ENCODE results near the gene ABCC8.
A peak's percentile ranks its signal among the peaks of the same experiment; 100 is the strongest.

The ABCC8 gene

DNA sequence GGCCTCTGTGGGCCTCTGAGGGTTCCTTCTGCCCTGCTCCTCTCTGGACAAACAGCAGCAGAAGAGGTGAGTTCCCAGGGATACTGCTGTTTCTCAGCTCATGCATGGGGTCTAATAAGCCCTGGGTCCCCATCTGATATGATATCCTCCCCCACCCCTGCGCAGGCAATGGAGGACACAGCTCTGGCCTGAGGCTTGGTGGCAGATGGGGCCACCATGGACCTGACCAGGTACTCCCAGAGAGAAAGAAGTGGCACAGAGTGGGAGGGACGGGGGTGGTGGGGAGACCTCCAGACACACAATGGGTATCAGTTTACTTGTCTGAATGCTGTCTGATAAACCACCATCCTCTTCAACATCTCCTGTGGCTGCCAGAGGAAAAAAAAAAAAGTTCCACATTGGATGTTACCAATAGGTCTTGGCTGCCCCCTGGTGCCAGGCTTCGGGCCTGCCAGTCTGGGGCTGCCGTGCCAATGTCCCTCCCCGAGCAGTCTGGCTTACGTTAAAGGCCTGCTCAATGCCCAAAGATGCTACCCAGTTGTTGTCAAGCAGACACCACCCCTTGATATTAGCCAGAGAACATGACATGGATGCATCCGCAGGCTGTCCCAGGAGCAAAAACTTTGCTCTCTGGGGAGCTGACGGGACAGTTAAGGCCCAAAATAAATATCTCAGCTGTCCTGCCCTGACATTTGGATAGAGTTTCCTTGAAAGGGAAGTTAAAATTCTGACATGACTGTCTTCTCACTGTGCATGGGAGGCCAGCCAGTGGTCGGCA is 27.9 kb upstream of the ABCC8 start:
- DNase-seq, result peak; percentile 80

DNA sequence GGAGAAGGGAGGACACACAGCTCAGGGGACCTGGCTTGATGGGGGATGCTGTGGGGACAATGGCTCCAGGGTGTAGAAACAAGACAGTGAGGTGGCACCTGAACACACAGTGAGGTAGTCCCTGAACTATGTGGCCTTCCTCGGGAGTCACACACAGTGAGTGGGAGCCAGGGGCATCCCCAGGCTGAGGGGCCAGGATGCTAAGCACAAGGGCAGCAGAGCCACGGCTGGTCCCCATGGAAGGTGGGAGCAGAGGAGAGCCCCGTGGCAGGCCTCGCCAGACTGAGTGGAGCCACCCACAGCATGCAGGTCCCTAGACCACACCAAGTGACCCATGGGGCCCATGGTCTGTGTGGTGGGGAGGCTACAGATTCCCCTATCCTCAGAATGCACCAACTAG is 26.0 kb upstream of the ABCC8 start:
- no peak for DNase-seq

- DNase-seq, result no peak
Measured at GRCh38 chr11:17500673-17501072, 24.0 kb upstream of the ABCC8 start.

GRCh38 chr11:17498475-17498874 is 21.8 kb upstream of the ABCC8 start:
- no peak for DNase-seq

- no peak for DNase-seq
Measured at GRCh38 chr11:17498058-17498457, 21.4 kb upstream of the ABCC8 start.

DNA sequence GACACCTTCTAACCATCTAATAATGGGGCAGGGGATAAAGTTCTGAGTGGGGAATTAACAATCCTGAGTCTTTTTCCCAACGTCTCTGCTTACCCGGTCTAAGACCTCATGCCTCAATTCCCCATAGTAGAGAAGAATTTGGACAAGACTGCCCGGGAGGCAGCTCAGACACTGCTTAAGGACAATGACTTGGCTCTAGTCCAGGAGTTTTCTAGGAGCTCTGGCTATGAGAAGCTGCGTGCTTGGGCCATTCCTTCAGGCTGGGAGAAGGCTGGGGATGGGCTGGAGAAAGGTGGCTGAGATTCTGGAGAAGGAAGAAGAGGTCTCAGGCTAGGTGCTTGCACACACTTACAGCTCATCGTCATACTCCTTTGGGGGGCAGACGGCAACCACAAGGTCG is 19.8 kb upstream of the ABCC8 start:
- no peak for DNase-seq

DNA sequence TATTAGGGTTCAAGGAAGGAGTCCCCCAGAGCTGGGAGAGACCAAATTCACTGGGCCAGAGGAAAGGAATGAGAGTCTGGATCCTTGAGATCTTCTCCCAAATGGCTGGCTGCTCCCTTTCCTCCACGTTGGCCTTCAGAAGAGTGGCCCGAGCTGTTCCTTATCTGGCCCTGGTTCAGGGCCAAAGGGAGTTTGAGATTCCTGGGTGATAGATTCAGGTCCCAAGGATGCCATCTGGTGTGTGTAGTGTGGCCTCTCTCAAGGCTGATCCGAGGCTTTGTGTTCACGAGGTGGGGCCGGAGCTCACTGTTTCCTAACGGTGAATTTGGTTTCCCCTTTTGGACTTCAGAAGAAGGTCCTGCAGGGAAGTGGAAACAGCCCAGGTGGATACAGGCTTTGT is 17.4 kb upstream of the ABCC8 start:
- DNase-seq, result no peak

GRCh38 chr11:17490938-17491337 is 14.3 kb upstream of the ABCC8 start:
- DNase-seq, result no peak

DNA sequence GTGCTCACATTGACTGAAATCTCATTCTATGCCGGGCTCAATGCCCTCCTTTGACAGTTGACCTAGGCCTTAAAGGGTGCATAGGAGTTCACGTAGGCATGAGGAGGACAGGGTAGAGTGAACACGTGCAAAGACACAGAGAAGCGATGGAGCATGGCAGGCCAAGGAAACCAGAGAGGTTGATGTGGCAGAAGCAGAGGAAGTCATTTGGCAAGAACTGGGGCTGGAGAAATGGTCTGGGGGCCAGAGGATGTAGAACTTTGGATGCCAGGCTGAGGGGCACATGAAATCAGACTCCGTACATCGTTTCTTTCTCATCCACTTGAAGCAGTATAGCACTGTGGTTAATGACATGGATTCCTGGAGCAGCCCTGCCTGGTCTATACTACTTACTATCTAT is 13.6 kb upstream of the ABCC8 start:
- DNase-seq, result no peak

GRCh38 chr11:17489751-17490150 is 13.1 kb upstream of the ABCC8 start:
- no peak for DNase-seq

GRCh38 chr11:17488563-17488962 is 11.9 kb upstream of the ABCC8 start:
- DNase-seq, result no peak

- no peak for DNase-seq
Measured at GRCh38 chr11:17486646-17487045, 10.0 kb upstream of the ABCC8 start.

DNA sequence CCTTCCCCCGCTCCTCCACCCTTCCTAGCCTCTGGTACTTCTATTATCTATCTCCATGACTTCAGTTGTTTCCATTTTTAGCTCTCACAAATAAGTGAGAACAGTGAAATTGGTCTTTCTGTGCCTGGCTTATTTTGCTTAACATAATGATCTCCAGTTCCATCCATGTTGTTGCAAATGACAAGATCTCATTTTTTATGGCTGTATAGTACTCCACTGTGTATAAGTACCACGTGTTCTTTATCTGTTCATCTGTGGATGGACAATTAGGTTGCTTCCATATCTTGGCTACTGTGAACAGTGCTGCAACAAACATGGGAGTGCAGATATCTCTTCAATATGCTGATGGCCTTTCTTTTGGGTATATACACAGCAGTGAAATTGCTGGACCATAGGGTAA is 6.9 kb upstream of the ABCC8 start:
- DNase-seq, result no peak

DNA sequence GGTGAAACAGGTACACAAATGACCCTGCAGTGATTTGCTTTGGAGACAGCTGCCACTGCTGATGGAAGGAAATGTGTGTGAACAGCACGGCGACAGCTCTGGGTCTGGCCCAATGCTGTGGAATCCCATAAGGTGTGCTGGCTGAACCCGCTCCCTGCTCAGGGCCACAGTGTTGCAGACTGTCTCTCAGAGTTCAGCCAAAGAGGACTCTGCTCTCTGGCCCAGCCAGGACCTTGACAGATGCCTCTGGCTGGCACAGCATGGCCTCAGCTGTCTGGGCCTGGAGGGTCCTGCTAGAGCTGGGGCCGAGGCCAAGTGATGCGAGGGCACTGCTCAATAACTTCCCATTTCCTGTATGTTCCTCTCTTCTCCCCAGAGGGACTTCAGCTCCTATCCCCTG is 5.3 kb upstream of the ABCC8 start:
- no peak for DNase-seq

- DNase-seq, result no peak
Measured at GRCh38 chr11:17479284-17480214, 2.9 kb upstream of the ABCC8 start.

- no peak for DNase-seq
Measured at GRCh38 chr11:17478070-17478469, 1.4 kb upstream of the ABCC8 start.

DNA sequence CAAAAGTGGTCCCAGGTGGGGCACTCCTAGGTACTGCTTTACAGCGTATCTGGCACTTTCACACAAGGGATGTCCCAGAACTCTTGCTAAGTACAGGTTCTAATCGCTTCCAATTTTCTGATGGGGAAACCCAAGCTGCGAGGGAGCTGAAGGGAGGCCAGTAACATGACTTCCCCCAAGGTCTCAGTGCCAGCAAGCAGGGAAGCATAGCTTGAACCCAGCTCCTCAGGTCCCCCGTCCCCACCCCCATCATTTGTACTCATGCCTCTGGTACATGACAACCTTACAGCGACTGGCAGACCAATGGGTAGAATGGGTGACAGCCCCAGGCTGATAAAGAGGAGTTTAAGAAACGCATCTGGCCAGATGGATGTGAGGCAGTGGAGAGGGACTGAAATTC is 716 bp upstream of the ABCC8 start:
- no peak for DNase-seq

DNA sequence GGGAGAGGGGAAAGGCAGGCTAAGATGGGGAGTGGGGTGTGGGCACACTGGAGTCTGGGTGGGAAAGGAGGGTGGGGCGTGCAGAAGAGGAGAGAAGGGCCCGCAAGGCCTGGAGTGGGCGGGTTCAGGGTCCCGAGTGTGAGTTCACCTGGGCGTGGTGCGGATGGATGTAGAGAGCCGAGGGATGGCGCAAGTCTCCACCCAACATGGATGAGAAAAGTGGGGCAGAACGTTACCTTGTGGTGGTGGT is 364 bp upstream of the ABCC8 start:
- no peak for DNase-seq

- no peak for DNase-seq
Measured at GRCh38 chr11:17475666-17476316, 854 bp downstream of the ABCC8 start.

- DNase-seq, result no peak
Measured at GRCh38 chr11:17473071-17473744, 3.4 kb downstream of the ABCC8 start.

DNA sequence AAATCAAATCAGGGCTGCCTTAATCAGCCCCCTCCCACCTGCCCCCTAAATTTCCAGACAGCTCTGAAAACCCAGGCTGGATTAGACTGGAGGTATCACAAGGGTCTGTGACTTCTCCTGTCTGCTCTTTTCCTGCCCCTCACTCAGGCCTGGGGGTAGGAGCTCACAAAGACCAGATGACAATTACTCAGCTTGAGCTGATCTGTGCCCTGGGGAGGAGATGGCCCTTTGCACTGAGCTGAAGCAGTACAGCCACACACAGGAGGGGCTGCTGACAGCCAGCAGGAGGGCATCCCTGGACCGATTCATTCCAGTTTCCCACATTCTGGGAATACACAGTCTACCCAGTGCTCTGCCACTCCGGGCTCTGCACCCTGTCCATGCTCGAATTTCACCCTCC is 4.2 kb downstream of the ABCC8 start:
- DNase-seq, result no peak

- no peak for DNase-seq
Measured at GRCh38 chr11:17471501-17471900, 5.1 kb downstream of the ABCC8 start.

- DNase-seq, result no peak
Measured at GRCh38 chr11:17469998-17470397, 6.6 kb downstream of the ABCC8 start.

All from suppressor macrophage treated with lipopolysaccharide for 4 hours (primary cell).